Activated T-helper 17 cell treated with anti-CD3 and anti-CD28 coated beads, Interleukin-2, amount 50 U/mL, for 72 hours (primary cell): ENCODE data around the gene SEMA6D. TPM values are rescaled to one million over a fixed set of nuclear protein-coding genes. Genes with fewer than 3 reads are reported as not detected.
"Not testable (repeated sequence)": the region's sequence is repeated elsewhere in the genome, so short reads cannot be mapped to it uniquely, and the experiment has no call there.

Source experiments
- ATAC-seq: fragments of 150-1000 bp; cut with Tn5 transposase; replicated peaks from 2 replicates; pipeline ENCODE4 v1.10.0; 2021; ENCODE audit warnings: mild to moderate bottlenecking, moderate library complexity
- H3K27ac Mint-ChIP-seq: one replicate; pipeline ENCODE4 v1.8.0; 2022; ENCODE audit warnings: mixed read lengths
- H3K27me3 Mint-ChIP-seq: one replicate; pipeline ENCODE4 v1.8.0; 2022; ENCODE audit warnings: mixed read lengths
- H3K36me3 Mint-ChIP-seq: one replicate; pipeline ENCODE4 v1.8.0; 2022; ENCODE audit warnings: low read depth, mild to moderate bottlenecking, mixed read lengths
- H3K4me1 Mint-ChIP-seq: one replicate; pipeline ENCODE4 v1.8.0; 2022; ENCODE audit warnings: mixed read lengths
- H3K4me3 Mint-ChIP-seq: one replicate; pipeline ENCODE4 v1.8.0; 2022; ENCODE audit warnings: mild to moderate bottlenecking, mixed read lengths
- H3K9me3 Mint-ChIP-seq: one replicate; pipeline ENCODE4 v1.8.0; 2022; ENCODE audit warnings: mixed read lengths
- total RNA-seq, 2 donors: library from RNA; stranded (reverse); gene quantifications; one replicate each; pipeline ENCODE4 v1.2.3, GENCODE V29; 2022

The SEMA6D gene
- total RNA-seq, 2 donors from 2014 or later = not detected

DNA sequence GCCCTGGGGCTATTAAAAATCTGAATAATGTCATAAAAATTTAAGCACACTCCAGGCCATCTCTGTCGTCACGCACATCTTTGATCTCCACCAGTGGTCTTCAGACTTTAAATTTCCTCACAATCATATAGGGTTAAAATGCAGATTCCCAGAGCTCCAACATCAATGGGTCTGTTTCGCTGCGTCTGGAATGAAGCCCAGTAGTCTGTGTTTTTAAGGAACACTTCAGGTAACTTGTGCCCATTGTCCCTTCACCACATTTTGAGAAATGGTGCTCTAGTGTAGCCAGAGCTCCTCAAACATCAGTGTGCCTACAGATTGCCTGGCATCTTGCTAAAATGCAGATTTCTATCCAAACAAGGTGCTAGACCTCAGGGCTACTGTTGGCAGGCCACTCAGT is 9.8 kb downstream of the SEMA6D start:
- no peak for ATAC-seq
- no peaks in the 10 kb centered on the region for H3K36me3 Mint-ChIP-seq
- no peaks in the 10 kb centered on the region for H3K27me3 Mint-ChIP-seq
- no peaks in the 10 kb centered on the region for H3K9me3 Mint-ChIP-seq
- no peaks in the 10 kb centered on the region for H3K4me1 Mint-ChIP-seq
- no peak overlapping the region for H3K27ac Mint-ChIP-seq
- no peak overlapping the region for H3K4me3 Mint-ChIP-seq

DNA sequence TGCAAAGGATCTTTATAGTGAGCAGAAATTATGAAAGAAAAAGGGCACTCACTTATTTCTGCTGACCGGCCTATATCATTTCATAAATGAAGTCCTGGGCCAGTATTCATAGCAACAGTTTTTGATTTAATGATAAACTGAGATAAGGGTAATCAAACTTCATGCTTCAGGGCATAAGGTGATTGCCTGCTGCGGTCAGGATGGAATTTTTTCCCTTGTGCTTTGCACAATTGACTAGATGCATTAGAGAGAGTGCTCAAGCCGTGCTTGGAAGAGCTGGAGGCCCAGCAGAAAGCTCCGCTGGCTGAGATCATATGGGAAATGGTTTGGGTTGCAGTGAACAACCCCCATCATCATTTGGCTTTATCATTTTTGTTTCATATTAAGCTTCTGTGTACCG is 10.4 kb downstream of the SEMA6D start:
- Mint-ChIP-seq H3K27me3 (no peaks in the 10 kb centered on the region), H3K4me1 (no peaks in the 10 kb centered on the region), H3K9me3 (no peaks in the 10 kb centered on the region), H3K27ac (no peak overlapping the region), H3K36me3 (no peaks in the 10 kb centered on the region), H3K4me3 (no peak overlapping the region)
- no peak for ATAC-seq

DNA sequence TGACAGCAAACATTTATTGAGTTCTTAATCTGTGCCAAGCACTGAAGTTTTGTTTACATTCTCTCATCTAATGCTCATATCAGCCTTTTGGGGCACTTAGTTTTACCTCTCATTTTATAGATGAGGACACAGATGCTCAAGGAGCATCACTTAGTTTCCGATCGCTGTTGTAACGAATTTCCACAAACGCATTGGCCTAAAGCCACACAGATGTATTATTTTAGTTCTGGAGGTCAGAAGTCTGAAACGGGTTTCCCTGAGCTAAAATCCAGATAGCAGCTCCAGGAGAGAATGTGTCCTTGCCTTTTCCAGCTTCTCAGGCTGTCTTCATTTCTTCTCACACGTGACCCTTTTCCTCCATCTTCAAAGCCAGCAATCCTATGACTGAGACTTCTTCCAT is 11.1 kb downstream of the SEMA6D start:
- no peaks in the 10 kb centered on the region for H3K9me3 Mint-ChIP-seq
- no peaks in the 10 kb centered on the region for H3K36me3 Mint-ChIP-seq
- no peak overlapping the region for H3K4me3 Mint-ChIP-seq
- H3K4me1 Mint-ChIP-seq = no peaks in the 10 kb centered on the region
- H3K27me3 Mint-ChIP-seq = no peaks in the 10 kb centered on the region
- no peak overlapping the region for H3K27ac Mint-ChIP-seq
- ATAC-seq = no peak

DNA sequence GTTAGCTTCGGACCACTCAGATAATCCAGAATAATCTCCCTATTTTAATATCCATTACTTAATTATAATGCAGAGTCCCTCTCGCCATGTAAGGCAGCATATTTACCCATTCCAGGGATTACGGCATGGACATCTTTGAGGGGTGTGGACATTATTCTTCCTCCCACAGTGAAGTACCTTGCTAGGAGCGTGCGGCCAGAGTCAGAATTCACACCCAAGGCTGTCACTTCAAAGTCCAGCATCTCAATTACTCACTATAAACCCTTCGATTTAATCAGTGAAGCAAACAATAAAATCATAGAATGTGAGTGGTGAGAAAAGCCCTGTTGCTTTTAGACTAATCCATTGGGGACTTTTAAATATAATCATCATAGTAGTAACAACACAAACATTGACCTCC is 11.6 kb downstream of the SEMA6D start:
- no peaks in the 10 kb centered on the region for H3K27me3 Mint-ChIP-seq
- no peaks in the 10 kb centered on the region for H3K9me3 Mint-ChIP-seq
- H3K27ac Mint-ChIP-seq = no peak overlapping the region
- H3K4me1 Mint-ChIP-seq = no peaks in the 10 kb centered on the region
- no peak overlapping the region for H3K4me3 Mint-ChIP-seq
- H3K36me3 Mint-ChIP-seq = no peaks in the 10 kb centered on the region
- no peak for ATAC-seq

DNA sequence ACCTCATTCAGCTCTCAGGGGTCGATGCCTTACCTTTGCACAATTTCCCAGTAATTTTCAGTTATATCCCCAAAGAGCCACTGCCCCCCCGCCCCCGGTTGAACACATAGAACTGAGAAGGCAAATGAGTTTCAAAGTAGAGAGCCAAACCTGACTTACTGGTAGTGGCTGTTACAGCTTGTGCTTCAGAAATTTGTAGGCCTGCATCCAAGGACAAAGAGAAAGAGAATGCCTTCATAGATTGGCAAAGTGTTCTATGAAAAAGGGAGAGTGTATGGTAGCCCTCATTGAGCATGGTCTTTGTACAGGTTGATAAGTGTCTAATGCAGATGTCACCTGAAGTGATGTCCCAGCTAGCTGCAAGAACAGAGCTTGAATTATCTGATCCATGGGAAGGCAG is 13.9 kb downstream of the SEMA6D start:
- H3K27me3 Mint-ChIP-seq = no peaks in the 10 kb centered on the region
- H3K27ac Mint-ChIP-seq = no peak overlapping the region
- no peak for ATAC-seq
- H3K36me3 Mint-ChIP-seq = no peaks in the 10 kb centered on the region
- H3K4me1 Mint-ChIP-seq = no peaks in the 10 kb centered on the region
- H3K9me3 Mint-ChIP-seq = no peaks in the 10 kb centered on the region
- H3K4me3 Mint-ChIP-seq = no peak overlapping the region

DNA sequence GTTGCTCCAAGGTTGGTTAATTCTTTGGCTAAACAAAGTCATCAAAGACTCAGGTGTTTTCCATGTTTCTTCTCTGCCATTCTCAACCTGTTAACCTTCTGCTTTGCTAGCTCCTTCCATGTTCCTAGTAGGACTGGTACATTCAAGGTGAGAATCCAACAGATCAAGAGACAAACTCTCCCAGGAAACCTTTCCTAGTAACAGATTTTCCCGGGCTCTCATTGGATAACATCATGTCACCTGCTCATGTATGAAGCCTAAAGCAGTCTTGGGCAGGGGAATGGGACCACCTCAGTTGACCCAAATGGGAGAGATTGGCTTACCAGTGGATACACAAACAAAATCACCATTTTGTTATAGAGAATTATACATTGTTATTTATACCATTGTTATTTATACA is 14.9 kb downstream of the SEMA6D start:
- no peaks in the 10 kb centered on the region for H3K9me3 Mint-ChIP-seq
- no peaks in the 10 kb centered on the region for H3K36me3 Mint-ChIP-seq
- no peak for ATAC-seq
- no peaks in the 10 kb centered on the region for H3K4me1 Mint-ChIP-seq
- H3K27ac Mint-ChIP-seq = no peak overlapping the region
- no peaks in the 10 kb centered on the region for H3K27me3 Mint-ChIP-seq
- H3K4me3 Mint-ChIP-seq = no peak overlapping the region

DNA sequence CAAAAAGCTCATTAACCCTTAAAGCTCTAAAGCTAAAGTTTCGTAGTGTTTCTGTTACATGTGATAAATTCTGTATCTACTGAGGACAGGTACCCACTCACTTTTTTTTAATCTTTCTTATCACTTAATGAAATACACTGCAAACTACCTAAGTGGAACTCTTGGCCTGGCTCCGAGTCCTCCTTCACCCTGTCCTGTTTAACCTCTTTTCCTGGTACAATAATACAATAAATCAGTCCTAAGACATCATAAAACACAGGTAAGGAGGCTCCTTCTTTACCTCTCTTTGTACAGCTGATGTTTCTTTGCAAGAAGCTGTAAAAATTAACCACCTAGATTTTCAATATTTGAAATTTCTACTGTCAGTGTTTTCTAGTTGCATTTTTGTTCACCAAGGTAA is 15.8 kb downstream of the SEMA6D start:
- Mint-ChIP-seq H3K36me3 (no peaks in the 10 kb centered on the region), H3K9me3 (no peaks in the 10 kb centered on the region), H3K4me3 (no peak overlapping the region), H3K27ac (no peak overlapping the region), H3K4me1 (no peaks in the 10 kb centered on the region), H3K27me3 (no peaks in the 10 kb centered on the region)
- ATAC-seq = no peak

DNA sequence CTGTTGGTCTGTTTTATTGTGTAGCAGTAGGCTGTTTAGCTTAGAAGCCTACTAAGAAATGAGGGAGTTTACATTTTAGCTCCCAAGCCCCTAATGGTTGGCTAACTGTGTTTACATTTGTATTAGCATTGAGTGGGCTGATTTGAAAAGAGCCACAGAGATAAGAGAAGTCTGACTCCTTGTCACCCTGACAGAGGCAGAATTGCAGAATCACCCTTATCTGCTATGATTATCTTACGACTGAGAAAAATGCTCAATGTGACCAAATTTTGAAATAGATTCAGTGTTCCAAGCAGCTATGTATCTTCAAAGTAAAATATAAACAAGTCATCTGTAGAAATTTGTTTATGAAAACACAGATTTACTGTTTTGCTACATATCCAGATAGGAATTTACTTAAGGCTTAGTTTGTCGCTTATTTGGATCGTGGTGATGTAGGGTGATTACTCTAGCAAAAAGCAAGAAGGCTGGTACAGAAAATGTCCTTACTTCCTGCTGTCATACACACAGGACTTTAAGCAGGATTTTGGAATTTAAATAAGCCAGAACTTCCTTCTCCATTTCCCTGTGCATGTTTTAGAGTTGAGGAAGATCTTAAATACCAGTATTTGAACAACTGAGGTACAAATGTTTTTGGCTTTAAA is 19.0 kb downstream of the SEMA6D start:
- no peaks in the 10 kb centered on the region for H3K4me1 Mint-ChIP-seq
- H3K36me3 Mint-ChIP-seq = no peaks in the 10 kb centered on the region
- H3K27me3 Mint-ChIP-seq = peaks cover 4% of the 10 kb centered on the region
- no peak overlapping the region for H3K4me3 Mint-ChIP-seq
- no peak overlapping the region for H3K27ac Mint-ChIP-seq
- H3K9me3 Mint-ChIP-seq = no peaks in the 10 kb centered on the region
- no peak for ATAC-seq

DNA sequence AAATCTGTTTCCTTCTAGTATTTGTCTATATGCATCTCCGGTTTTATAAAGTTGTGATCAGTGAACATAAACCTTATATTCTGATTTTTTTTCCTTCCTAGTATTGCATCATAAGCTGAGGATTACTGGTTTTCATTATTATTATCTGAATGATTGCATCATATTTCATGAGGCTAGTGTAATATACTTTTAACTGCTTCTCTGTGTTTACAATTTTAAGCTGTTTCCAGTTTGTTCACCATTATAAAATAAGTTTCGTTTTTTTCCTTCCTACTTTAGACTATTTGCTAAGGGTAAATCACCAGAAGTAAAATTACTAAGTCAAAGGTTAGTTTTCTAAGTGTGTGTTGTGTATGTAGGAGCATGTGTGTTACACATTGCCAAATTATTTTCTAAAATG is 20.2 kb downstream of the SEMA6D start:
- no peak for ATAC-seq
- H3K27me3 Mint-ChIP-seq = peaks cover 4% of the 10 kb centered on the region
- no peak overlapping the region for H3K4me3 Mint-ChIP-seq
- no peaks in the 10 kb centered on the region for H3K36me3 Mint-ChIP-seq
- H3K9me3 Mint-ChIP-seq = no peaks in the 10 kb centered on the region
- H3K4me1 Mint-ChIP-seq = no peaks in the 10 kb centered on the region
- H3K27ac Mint-ChIP-seq = no peak overlapping the region

DNA sequence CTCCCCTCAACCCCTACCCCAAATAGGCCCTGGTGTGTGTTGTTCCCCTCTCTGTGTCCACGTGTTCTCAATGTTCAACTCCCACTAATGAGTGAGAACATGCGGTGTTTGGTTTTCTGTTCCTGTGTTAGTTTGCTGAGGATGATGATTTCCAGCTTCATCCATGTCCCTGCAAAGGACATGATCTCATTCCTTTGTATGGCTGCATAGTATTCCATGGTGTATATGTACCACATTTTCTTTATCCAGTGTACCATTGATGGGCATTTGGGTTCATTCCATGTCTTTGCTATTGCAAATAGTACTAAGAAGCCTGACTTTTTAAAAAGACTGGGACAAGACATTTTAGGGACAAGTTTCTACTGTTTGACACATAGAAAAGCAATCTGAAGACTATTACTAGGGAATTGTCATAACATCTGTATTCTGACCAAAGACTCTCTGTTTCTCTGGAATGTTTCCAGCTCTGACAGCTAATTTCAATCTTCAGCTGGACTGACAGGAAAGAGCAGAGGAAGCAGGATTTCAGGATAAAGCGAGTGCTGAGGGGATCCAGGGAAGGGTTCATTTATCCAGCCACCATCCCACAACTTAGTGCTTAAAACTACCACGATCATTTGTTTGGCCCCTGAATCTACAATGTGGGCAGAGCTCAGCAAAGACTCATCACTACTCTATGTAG is 21.0 kb downstream of the SEMA6D start:
- H3K4me3 Mint-ChIP-seq, H3K4me1 Mint-ChIP-seq, H3K27ac Mint-ChIP-seq, H3K36me3 Mint-ChIP-seq, ATAC-seq, H3K27me3 Mint-ChIP-seq, H3K9me3 Mint-ChIP-seq: not testable (repeated sequence)

DNA sequence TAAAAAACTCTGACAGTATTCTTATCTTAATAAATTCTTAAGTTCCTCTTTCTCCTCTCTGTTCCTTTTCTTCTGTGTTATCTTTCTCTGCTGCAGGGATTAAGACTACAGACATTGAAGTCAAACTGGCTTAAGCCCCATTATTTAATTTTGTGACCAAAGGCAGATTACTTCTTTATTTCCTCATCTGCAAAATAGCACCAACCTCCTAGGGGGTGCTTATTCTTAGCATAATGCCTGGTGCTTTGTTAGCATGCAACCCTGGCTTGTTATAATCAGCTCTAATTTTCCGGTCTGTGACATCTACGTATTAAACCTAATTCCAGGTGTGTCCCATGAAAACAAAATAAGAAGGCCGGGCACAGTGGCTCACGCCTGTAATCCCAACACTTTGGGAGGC is 23.8 kb downstream of the SEMA6D start:
- no peaks in the 10 kb centered on the region for H3K9me3 Mint-ChIP-seq
- H3K27ac Mint-ChIP-seq = no peak overlapping the region
- no peaks in the 10 kb centered on the region for H3K36me3 Mint-ChIP-seq
- ATAC-seq = no peak
- H3K4me3 Mint-ChIP-seq = no peak overlapping the region
- H3K27me3 Mint-ChIP-seq = peaks cover 4% of the 10 kb centered on the region
- no peaks in the 10 kb centered on the region for H3K4me1 Mint-ChIP-seq

DNA sequence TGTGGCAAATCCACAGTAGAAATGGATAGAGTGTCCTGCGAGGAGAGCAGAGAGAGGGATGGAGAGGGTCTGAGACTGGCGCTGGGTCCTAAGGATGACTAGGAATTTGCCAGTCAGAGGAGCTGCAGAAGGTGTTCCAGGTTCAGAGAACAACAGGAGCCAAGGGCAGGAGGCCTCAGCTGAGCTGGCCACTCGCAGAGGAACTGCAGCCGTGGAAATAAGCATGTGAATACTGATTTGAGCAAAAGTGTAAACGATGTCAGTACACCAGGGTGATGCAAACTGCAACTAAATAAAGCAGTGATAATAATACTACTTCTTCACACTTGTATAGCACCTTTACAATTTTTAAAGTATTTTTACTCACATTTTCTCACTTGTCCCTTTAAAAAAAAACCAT is 24.6 kb downstream of the SEMA6D start:
- Mint-ChIP-seq H3K27ac (no peak overlapping the region), H3K27me3 (peaks cover 4% of the 10 kb centered on the region), H3K4me1 (no peaks in the 10 kb centered on the region), H3K9me3 (no peaks in the 10 kb centered on the region), H3K36me3 (no peaks in the 10 kb centered on the region), H3K4me3 (no peak overlapping the region)
- no peak for ATAC-seq

DNA sequence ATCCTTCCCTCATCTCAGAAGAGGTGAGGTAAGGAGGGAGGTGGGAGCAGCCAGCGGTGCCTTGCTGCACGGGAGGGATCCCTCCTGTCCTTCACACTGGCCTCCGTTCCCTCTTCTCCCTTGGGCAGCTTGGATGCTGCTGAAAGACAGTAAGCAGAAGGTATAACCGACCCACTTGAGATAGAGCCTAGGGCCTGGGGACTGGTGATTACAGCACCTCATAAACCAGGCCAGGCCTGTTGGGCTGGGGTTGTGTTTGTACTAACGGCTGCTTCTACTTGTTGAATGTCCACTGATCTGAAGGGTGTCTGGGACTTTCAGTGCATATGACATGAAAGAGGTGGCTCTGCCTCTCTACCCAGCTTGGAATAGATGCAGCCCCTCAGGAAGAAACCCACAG is 25.0 kb downstream of the SEMA6D start:
- Mint-ChIP-seq H3K4me1 (no peaks in the 10 kb centered on the region), H3K4me3 (no peak overlapping the region), H3K9me3 (no peaks in the 10 kb centered on the region), H3K27ac (no peak overlapping the region), H3K27me3 (peaks cover 4% of the 10 kb centered on the region), H3K36me3 (no peaks in the 10 kb centered on the region)
- no peak for ATAC-seq

DNA sequence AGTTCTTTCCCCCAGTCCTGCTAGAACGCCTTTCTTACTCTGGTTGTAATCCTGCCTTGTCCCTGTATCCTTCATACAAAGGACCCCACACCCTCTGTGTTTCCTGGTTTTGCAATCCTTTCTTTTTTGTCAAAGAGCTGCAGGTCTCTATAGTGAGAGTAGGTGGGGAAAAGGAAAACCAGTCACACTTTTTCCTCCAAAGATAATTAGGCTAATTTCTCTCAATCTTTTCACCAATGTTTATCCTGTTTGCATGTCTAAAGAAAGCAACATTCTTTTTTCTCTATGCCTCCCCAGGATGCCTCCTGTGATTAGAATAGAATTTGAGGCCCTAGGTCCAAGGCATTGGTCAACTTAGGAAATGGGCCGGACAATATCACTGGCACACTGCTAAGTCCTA is 25.4 kb downstream of the SEMA6D start:
- no peak overlapping the region for H3K4me3 Mint-ChIP-seq
- H3K36me3 Mint-ChIP-seq = no peaks in the 10 kb centered on the region
- peaks cover 4% of the 10 kb centered on the region for H3K27me3 Mint-ChIP-seq

DNA sequence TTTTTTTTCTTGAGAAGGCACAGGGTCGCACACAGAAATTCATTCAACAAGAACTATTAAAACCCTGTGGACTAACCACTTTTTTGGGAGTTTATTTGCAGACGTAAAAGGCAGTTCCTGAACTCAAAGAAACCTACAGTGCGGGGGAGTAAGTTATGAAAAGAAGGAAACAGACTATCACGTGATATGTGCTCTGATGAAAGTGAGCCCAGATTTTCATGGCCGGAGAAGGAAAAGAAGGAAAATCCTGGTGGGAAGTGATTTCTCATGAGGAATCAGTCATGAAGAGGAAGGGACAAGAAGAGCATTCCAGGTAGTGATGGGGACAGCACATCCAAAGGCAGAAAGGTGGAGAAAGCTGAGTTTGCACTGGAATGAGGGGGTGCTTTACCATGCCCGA is 26.1 kb downstream of the SEMA6D start:
- Mint-ChIP-seq H3K27ac (no peak overlapping the region), H3K36me3 (no peaks in the 10 kb centered on the region), H3K4me3 (no peak overlapping the region), H3K27me3 (peaks cover 4% of the 10 kb centered on the region), H3K9me3 (no peaks in the 10 kb centered on the region), H3K4me1 (no peaks in the 10 kb centered on the region)
- no peak for ATAC-seq

More for the DNA sequence above, 25.4 kb downstream of the SEMA6D start:
- Mint-ChIP-seq H3K9me3 (no peaks in the 10 kb centered on the region), H3K4me1 (no peaks in the 10 kb centered on the region), H3K27ac (no peak overlapping the region)
- no peak for ATAC-seq

DNA sequence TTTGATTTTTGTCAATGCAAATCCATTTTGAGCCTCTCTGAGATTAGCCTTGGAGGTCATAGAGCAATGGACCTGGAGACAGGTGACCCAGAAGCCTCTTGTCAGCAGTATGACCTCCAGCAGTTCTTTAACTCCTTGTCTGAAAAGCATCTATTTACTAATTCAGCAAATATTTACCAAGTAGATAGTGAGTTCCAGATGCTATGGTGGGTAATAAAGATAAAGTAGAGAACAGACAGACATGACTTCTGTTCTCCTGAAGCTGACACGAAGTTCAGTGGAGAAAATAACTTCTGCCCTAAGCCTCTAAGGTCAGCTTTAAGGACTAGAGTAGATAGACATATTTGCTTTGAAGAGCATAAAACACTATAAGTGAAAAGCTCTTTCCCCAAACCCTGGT is 26.6 kb downstream of the SEMA6D start:
- Mint-ChIP-seq H3K4me3 (no peak overlapping the region), H3K4me1 (no peaks in the 10 kb centered on the region), H3K36me3 (no peaks in the 10 kb centered on the region), H3K27me3 (peaks cover 4% of the 10 kb centered on the region), H3K27ac (no peak overlapping the region), H3K9me3 (no peaks in the 10 kb centered on the region)
- no peak for ATAC-seq
